ENCODE measurements around the gene IL1F10.
"Not testable (repeated sequence)": the region's sequence is repeated elsewhere in the genome, so short reads cannot be mapped to it uniquely, and the experiment has no call there.

The IL1F10 gene

DNA sequence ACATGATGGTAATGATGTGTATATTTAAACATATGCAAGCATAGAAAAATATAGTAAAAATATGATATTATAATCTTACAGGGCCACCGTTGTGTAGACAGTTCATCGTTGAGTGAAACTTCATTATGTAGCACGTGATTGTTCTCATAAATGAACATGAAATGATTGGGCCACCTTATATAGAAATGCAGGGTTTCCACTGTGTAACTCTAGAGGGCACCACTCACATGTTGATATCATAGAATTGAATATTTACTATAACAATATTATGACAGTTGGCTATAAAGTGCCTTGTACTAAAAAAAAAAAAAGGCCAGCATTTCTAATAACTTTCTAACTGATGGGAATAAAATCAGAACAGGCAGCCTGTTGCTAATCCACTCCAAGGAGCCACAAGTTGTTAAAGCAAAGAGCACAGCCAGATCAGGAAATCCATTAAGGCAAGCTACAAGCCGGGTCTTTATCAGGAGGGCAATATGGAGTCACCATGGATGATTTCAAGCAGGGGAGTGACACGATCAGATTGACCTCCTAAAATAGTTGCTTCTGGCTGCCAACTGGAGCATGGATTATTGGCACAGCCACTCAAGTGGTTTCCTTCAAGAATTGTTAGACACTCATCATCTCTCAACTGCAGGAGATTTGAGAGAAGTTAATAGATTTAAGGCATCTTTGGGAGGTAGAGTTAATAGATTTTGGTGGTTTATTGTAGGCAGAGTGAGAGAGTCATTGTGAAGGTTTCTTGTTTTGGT lies 16.7 kb downstream of the IL1F10 start:
- DNase-seq, result no peak

DNA sequence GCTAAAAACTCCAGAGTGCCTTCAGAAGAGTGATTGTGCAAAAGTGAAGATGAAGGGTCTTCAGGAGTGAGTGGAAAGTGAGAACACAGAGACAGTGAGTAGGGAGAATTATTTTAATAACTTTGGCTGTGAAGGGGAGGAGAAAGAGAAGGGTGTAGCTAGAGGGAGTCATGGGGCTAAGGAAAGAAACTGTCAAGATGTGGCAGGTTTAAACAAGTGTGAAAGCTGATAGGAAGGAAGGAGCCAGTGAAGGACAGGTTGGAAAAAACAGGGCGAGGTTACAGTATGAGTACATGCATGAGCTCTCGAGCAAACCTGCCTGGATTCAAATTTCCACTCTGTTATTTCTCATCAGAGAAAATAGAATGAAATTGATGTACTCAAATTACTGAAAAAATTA lies 17.8 kb downstream of the IL1F10 start:
- DNase-seq, result peak; percentile 53

DNA sequence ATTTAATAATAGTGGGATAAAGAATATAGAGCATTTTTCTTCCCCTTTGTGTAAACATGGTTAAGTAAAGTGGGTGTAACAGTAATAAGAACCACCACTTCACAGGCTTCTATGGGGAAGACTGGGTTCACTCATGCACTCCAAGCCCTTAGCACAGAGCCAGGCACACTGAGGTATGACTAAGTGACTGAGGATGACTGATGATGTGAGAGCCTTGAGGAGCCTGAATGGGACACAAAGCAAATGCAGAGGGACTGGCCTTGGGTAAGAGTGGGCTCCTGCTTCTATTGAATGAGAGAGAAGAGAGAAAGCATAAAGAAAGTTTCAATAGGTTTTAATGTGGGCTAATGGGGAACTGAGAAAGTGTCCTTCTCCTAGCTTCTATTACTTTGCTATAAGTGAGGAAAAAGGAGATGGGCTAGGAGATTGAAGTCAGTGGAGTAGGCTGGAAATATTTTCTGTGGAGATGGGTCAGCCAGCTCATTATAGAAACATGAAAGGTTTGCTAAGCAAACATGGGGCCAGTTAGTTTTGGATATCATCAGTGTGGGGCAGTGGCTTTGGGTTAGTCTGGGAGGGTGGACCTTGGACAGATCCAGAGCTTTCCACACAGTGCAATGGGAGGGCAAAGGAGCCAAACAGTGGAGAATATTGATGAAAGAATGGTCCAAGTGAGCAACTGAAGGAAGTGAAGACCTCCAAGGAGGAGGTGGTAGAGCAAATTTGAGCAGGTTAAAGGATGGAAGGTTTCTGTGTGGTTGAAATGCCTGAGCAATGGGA lies 20.6 kb downstream of the IL1F10 start:
- no peak for DNase-seq

DNA sequence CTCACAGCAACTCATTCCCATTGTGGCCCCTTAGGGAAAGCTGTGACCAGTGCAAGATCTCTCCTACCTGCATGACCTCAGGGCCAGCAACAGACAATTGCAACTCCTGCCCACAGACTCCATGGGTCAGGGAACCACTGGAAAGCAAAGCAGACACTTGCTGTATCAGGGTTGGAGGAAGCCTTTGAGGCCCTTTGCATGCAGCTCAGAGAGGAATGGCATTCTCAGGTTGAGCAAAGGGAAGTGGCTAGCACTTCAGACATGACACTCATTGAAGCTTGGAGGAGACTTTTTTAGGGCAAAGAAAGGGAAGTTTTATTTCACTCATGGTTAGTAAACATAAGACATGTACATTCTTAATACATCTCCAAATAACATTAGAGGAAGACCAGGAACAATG lies 22.1 kb downstream of the IL1F10 start:
- DNase-seq, result no peak

- no peak for DNase-seq
Measured at GRCh38 chr2:113091231-113091896, 23.6 kb downstream of the IL1F10 start.

DNA sequence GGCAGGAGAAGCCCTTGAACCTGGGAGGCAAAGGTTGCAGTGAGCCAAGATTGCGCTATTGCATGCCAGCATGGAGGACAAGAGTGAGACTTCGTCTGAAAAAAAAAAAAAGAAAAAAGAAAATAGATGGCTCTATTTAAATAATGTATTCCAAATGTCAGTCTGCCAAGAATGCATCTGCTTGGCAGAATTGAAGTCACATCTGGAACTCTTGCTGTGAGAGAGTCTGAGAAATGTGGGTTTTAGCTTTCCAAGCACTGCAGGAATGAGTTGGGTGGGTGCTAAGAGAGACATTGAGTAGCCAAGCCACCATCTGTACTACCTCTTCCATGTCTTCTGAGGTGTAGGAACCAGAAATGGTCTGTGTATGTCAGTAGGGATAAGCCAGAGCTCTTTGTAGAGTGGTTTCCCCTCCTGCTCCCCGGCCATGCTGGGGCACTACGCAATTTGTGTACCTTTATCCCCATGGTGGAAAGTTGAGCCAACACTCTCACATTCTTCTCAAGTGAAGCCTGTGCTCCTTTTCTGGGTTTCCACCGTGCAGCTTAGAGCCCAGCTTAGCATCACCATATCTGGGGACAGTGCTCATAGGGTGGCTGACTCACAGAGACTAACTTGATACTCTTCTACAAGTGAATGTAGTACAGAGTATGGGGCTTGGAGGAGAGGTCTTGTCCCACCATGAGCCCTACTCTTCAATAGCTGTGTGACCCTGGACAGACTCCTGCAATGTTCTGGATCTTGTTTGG lies 25.3 kb downstream of the IL1F10 start:
- DNase-seq, result no peak

GRCh38 chr2:113093613-113093977 lies 25.8 kb downstream of the IL1F10 start:
- DNase-seq, result no peak

DNA sequence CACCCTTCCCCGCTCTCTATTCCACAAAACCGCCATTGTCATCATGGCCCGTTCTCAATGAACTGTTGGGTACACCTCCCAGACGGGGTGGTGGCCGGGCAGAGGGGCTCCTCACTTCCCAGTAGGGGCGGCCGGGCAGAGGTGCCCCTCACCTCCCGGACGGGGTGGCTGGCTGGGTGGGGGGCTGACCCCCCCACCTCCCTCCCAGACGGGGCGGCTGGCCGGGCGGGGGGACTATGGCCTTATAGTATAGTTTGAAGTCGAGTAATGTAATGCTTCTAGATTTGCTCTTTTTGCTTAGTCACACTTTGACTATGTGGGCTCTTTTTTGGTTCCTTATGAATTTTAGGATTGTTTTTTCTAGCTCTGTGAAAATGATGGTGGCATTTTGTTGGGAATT lies 28.5 kb downstream of the IL1F10 start:
- DNase-seq, result not testable (repeated sequence)

- not testable (repeated sequence) for DNase-seq
Measured at GRCh38 chr2:113096842-113097618, 29.3 kb downstream of the IL1F10 start.

DNA sequence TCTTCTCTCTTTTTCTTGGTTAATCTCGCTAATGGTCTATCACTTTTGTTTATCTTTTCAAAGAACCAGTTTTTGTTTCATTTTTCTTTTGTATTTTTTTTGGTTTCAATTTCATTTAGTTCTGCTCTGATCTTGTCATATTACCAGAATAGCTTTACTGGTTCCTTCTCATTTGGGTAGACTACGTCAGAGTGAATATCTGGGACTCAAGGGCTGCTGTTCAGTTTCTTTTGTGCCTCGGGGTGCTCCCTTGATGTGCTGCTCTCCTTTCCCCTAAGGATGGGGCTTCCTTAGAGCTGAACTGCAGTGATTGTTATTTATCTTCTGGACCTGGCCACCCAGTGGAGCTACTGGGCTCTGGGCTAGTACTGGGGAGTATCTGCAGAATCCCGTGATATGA lies 30.3 kb downstream of the IL1F10 start:
- no peak for DNase-seq

DNA sequence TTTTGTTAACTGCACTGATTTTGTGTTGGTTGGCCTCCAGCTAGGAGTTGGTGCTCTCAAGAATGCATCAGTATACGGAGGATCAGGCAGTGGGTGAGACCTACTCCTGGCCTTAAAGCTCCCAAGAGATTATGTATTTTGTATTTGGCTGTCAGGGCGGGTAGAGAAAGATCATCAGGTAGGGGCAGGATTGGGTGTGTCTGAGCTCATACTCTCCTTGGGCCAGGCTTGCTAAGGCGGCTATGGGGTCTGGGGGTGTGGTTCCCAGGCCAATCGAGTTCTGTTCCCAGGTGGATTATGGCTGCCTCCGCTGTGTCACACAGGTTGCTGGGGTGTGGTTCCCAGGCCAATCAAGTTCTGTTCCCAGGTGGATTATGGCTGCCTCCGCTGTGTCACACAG lies 30.8 kb downstream of the IL1F10 start:
- no peak for DNase-seq

DNA sequence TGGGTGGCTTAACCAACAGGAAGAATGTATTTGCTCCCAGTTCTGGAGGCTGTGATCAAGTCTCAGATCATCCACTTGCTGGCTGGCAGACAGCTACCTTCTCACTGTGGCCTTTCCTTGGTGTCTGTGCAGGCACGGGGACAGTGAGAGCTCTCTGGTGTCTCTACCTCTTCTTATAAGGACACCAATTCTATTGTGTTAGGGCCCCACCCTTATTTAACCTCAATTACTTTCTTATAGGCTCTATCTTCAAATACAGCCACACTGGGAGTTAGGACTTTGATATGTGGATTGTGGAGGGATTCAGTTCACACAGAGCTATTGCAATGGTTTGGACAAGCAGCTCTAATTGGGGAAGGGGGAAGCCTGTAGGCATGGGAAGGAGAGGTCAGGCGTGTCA lies 34.4 kb downstream of the IL1F10 start:
- no peak for DNase-seq

GRCh38 chr2:113103277-113103676 lies 35.5 kb downstream of the IL1F10 start:
- DNase-seq, result no peak

DNA sequence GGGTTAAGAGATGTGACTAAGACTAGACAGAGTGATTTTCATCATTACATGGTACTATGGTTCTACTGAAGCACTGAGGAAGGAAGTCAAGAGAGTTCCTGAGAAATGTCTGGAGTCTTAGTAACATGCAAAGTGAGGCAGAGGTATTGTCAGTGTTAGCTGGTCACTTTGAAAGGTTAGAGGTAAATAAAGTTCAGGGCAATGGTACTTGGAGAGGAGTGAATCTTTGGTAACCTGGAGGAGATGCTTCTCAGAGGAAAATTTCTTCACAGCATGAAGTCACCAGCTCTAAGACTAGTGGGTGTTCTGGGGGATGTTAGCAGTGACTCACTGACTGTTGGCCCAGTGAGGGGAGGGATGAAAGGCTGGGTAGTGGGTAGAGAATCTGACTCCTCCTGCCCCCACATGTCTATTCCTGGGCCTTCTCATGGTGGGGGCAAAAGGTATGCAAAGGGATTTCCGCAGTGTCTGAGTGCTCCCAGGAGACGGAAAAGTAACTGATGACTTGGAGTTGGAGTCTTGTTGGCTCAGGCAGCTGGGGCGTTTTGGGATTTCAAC lies 36.4 kb downstream of the IL1F10 start:
- DNase-seq, result no peak

DNA sequence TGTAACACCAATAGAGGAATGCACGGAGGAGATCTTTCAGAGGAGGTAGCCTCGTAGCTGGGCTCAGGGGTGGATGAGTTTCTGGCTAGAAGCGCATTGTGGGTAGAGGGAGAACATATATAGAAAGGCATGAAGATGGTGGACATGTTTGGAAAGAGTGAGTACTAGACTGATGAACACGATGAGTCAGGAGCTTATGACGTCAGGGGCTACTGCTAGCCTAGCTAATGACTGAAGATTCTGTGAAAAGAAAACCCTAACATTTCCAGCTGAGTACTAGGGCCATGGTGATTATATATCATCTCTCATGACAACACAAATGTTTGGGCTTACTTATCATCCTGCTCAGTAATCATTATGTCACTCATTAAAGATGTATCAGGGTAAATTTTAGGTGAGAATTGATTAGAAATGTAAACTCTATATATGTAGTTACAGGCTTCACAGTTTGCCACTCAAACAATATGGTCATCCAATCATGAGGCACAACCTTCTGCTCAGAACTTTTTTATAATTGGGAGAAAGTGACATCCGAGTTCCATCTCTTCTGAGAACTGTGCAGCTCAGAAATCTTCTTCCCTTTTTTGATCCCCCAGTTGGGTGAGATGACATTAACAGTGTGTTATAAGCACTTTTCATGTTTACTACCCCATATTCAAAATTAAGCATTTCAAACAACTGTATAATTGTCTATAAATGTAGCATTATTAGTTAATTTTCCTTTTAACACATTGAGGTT lies 37.4 kb downstream of the IL1F10 start:
- DNase-seq, result no peak

DNA sequence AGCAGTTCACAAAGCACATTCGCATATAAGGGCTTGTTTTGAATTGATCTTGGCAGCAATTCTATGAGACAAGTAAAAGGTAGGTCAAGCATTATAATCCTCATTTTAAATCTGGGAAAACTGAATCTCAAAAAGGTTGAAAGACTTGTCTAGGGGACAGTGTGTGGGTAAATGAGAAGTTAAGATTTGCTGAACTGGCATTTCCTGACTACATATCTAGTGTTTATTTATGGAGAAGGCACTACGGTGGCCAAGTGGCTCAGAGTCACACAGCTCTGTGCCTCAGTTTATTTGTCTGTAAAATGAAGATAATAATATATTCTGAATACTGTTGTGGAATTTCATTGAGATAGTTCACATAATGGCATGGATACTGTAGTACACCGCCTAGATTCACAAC lies 43.4 kb downstream of the IL1F10 start:
- no peak for DNase-seq

DNA sequence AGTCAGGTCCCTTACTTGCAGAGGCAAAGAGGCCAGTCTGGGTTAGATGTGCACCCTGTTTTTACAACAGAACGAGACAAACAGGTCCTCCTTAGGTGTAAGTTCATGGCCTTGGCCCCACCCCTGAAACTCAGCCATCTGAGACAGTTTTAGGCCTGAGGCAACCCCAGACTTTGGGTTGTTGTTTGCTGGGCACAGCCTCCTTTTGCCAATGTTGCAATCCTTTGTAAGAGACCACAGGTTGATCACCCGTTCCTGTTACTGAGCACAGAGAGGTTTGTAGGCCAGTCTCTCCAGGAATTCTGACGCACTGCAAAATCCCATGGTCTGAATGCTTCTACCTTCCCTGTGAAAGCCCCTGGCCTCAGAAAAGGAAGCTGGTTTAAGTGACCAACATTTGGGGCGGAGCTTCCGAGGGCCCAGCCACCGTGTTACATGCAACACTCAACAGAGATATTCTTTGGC lies 44.1 kb downstream of the IL1F10 start:
- no peak for DNase-seq

- DNase-seq, result no peak
Measured at GRCh38 chr2:113112441-113112840, 44.7 kb downstream of the IL1F10 start.

DNA sequence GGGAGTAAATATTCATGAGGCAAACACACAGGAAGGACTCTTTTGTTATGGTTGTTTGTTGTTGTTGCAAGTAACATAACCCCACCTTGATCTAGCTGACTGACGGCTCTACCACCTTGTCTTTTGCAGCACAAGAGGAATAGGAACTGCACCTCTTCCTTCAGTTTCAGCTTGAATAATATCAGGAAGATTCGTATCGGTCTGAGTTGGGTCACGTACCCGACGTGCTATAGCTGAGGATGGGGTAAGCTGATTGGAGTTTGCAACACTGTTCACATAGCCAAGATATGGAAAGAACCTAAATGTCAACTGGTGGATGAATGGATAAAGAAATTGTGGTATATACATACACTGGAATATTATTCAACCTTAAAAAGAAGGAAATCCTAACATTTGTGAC lies 45.1 kb downstream of the IL1F10 start:
- no peak for DNase-seq

- DNase-seq, result no peak
Measured at GRCh38 chr2:113113807-113114206, 46.0 kb downstream of the IL1F10 start.

- DNase-seq, result no peak
Measured at GRCh38 chr2:113114224-113114945, 46.6 kb downstream of the IL1F10 start.

Data from NCI-H2171 treated with DMSO at 0.1 percent for 48 hours (cell line).